ENCODE measurements around the gene NIN. TPM values are rescaled to one million over a fixed set of nuclear protein-coding genes. Genes with fewer than 3 reads are reported as not detected.
A peak's percentile ranks its signal among the peaks of the same experiment; 100 is the strongest.

The NIN gene
- total RNA-seq, 1 experiment from 2014 or later, result 31.5 TPM

GRCh38 chr14:50795142-50795541, 35.8 kb downstream of the NIN start:
- no peak for DNase-seq (ENCODE audit: low read depth)

GRCh38 chr14:50794068-50794645, 36.8 kb downstream of the NIN start:
- no peak for DNase-seq (ENCODE audit: low read depth)

- DNase-seq (ENCODE audit: low read depth), result no peak
These were observed 38.3 kb downstream of the NIN start for GRCh38 chr14:50792634-50793068.

- DNase-seq (ENCODE audit: low read depth), result no peak
These were observed 38.9 kb downstream of the NIN start for GRCh38 chr14:50792051-50792477.

- no peak for DNase-seq (ENCODE audit: low read depth)
These were observed 39.8 kb downstream of the NIN start for GRCh38 chr14:50791201-50791600.

GRCh38 chr14:50790589-50790988, 40.4 kb downstream of the NIN start:
- no peak for DNase-seq (ENCODE audit: low read depth)

- DNase-seq (ENCODE audit: low read depth), result no peak
These were observed 44.1 kb downstream of the NIN start for GRCh38 chr14:50786751-50787464.

- DNase-seq (ENCODE audit: low read depth), result no peak
These were observed 45.4 kb downstream of the NIN start for GRCh38 chr14:50785457-50786063.

- no peak for DNase-seq (ENCODE audit: low read depth)
These were observed 46.1 kb downstream of the NIN start for GRCh38 chr14:50784683-50785456.

GRCh38 chr14:50783563-50783962, 47.4 kb downstream of the NIN start:
- DNase-seq (ENCODE audit: low read depth), result no peak

GRCh38 chr14:50780393-50780792, 50.6 kb downstream of the NIN start:
- no peak for DNase-seq (ENCODE audit: low read depth)

- no peak for DNase-seq (ENCODE audit: low read depth)
These were observed 52.1 kb downstream of the NIN start for GRCh38 chr14:50778721-50779483.

- DNase-seq (ENCODE audit: low read depth), result no peak
These were observed 54.4 kb downstream of the NIN start for GRCh38 chr14:50776522-50776921.

- peak; percentile 93 for DNase-seq (ENCODE audit: low read depth)
These were observed 55.6 kb downstream of the NIN start for GRCh38 chr14:50775357-50775756.

GRCh38 chr14:50774542-50775267, 56.3 kb downstream of the NIN start:
- no peak for DNase-seq (ENCODE audit: low read depth)

GRCh38 chr14:50773632-50774541, 57.1 kb downstream of the NIN start:
- peak; percentile 56 for DNase-seq (ENCODE audit: low read depth)

- no peak for DNase-seq (ENCODE audit: low read depth)
These were observed 58.5 kb downstream of the NIN start for GRCh38 chr14:50772412-50772811.

GRCh38 chr14:50770586-50770985, 60.4 kb downstream of the NIN start:
- no peak for DNase-seq (ENCODE audit: low read depth)

GRCh38 chr14:50769863-50770500, 61.0 kb downstream of the NIN start:
- DNase-seq (ENCODE audit: low read depth), result no peak

Measured in HT1080 (cell line).